GM12891 (cell line): Measurements from ENCODE around the gene PDGFB.

ENCODE experiments used
- POLR2A ChIP-seq: IDR thresholded peaks from 2 replicates; pipeline ENCODE4 v1.6.1; 2011; ENCODE audit warnings: low read depth, low read length, control low read depth
- POLR2AphosphoS5 ChIP-seq: IDR thresholded peaks from 2 replicates; pipeline ENCODE4 v1.6.1; 2011; ENCODE audit warnings: low read depth, low read length, control low read depth
- TAF1 ChIP-seq: IDR thresholded peaks from 2 replicates; pipeline ENCODE4 v1.6.1; 2011; ENCODE audit warnings: low read depth, low read length, control low read depth

- no peak for TF ChIP-seq POLR2A
- TF ChIP-seq TAF1 = no peak
- no peak for TF ChIP-seq POLR2AphosphoS5
Measured at GRCh38 chr22:39194098-39194497, 50.7 kb downstream of the PDGFB start.
